PC-9 (cell line): Measurements from ENCODE around the gene ETV6. TPM values are rescaled to one million over a fixed set of nuclear protein-coding genes. Genes with fewer than 3 reads are reported as not detected.

ENCODE experiments used
- BruUV-seq: library from RNA; stranded (reverse); fragments of 400-500 nt; replicated peaks from 2 replicates; lab custom pipeline; 2021; lab: Mats Ljungman, UMichigan
- CTCF ChIA-PET: fragments of 300-600 bp; sonication (Branson Sonifier 250); formaldehyde crosslinking; loops from one replicate; lab custom pipeline; 2022; ENCODE audit warnings: antibody characterized with exemption; lab: Charles Lee
- POLR2A ChIA-PET: fragments of 300-600 bp; sonication (Branson Sonifier 250); formaldehyde crosslinking; loops from one replicate; lab custom pipeline; 2022; ENCODE audit warnings: antibody characterized with exemption; ENCODE audit not compliant: unreplicated experiment; lab: Charles Lee
- DNase-seq, 2 experiments: peaks; one replicate each; pipeline versions ENCODE4 v3.0.0 to v3.0.0-alpha.2; 2015 to 2022; ENCODE audit warnings: mixed read lengths in 1 of 2
- H2AFZ ChIP-seq: fragments of 200-600 bp; sonication (generic); 2 replicates; pipeline ENCODE4 v1.8.1; 2017; ENCODE audit warnings: antibody characterized with exemption
- H3F3A ChIP-seq: fragments of 200-600 bp; sonication (generic); 2 replicates; pipeline ENCODE4 v1.8.1; 2017; ENCODE audit warnings: antibody characterized with exemption, mild to moderate bottlenecking, low read depth; ENCODE audit not compliant: insufficient read depth
- H3K27ac ChIP-seq: fragments of 200-600 bp; sonication (generic); 2 replicates; pipeline ENCODE4 v1.6.1; 2016; ENCODE audit warnings: mixed run types
- H3K27me3 ChIP-seq: fragments of 200-600 bp; sonication (generic); 2 replicates; pipeline ENCODE4 v1.6.1; 2016; ENCODE audit warnings: low read depth, mixed run types; ENCODE audit not compliant: insufficient read depth
- H3K36me3 ChIP-seq: fragments of 200-600 bp; sonication (generic); 2 replicates; pipeline ENCODE4 v1.6.1; 2016; ENCODE audit warnings: low read depth, mixed run types
- H3K4me1 ChIP-seq: fragments of 200-600 bp; sonication (generic); replicated peaks from 2 replicates; pipeline ENCODE4 v1.6.1; 2016; ENCODE audit warnings: mixed run types; ENCODE audit not compliant: insufficient read depth
- H3K4me2 ChIP-seq: fragments of 200-600 bp; sonication (generic); 2 replicates; pipeline ENCODE4 v1.6.1; 2017; ENCODE audit warnings: mixed run types
- H3K4me3 ChIP-seq: fragments of 200-600 bp; sonication (generic); 2 replicates; pipeline ENCODE4 v1.6.1; 2016; ENCODE audit warnings: mixed run types
- H3K79me2 ChIP-seq: fragments of 200-600 bp; sonication (generic); 2 replicates; pipeline ENCODE4 v1.6.1; 2017; ENCODE audit warnings: low read depth, mixed run types
- H3K9me2 ChIP-seq: fragments of 200-600 bp; sonication (generic); 2 replicates; pipeline ENCODE4 v1.8.1; 2017; ENCODE audit warnings: mild to moderate bottlenecking; ENCODE audit not compliant: insufficient read depth
- H3K9me3 ChIP-seq: fragments of 200-600 bp; sonication (generic); 2 replicates; pipeline ENCODE4 v1.8.1; 2016; ENCODE audit warnings: low read depth; ENCODE audit not compliant: insufficient read depth
- H4K20me1 ChIP-seq: fragments of 200-600 bp; sonication (generic); 2 replicates; pipeline ENCODE4 v1.8.1; 2017; ENCODE audit not compliant: insufficient read depth
- CTCF ChIP-seq: fragments of 200-600 bp; sonication (generic); conservative IDR thresholded peaks from 2 replicates; pipeline ENCODE4 v1.6.1; 2017; ENCODE audit warnings: mixed run types, antibody characterized with exemption, mild to moderate bottlenecking, moderate library complexity
- EZH2 ChIP-seq: fragments of 200-600 bp; sonication (generic); IDR thresholded peaks from 2 replicates; pipeline ENCODE4 v1.8.0; 2017; ENCODE audit warnings: antibody characterized with exemption, low read depth
- intact Hi-C: fragments of 100-400 bp; cut with micrococcal nuclease; formaldehyde crosslinking; loops from one replicate; pipeline ENCODE4 v1.10.0; 2022; ENCODE audit not compliant: unreplicated experiment
- total RNA-seq: library from RNA; stranded (reverse); gene quantifications from 2 replicates; pipeline ENCODE4 v1.2.3, GENCODE V29; 2021

Gene ETV6
- total RNA-seq, 1 experiment from 2014 or later, result 62.8 TPM

GRCh38 chr12:11707535-11707934 is 58.1 kb downstream of the ETV6 start:
- Histone ChIP-seq H4K20me1 (no peaks in the 10 kb centered on the region), H3K4me3 (no peak overlapping the region), H3K36me3 (no peaks in the 10 kb centered on the region), H3K4me2 (no peak overlapping the region), H3K27me3 (no peaks in the 10 kb centered on the region), H3K4me1 (0 out of 2 replicates have a peak, but pooled peaks cover 5% of the 10 kb centered on the region), H3K9me2 (no peaks in the 10 kb centered on the region), H3F3A (no peaks in the 10 kb centered on the region), H3K79me2 (peaks cover 24% of the 10 kb centered on the region), H3K27ac (no peak overlapping the region), H3K9me3 (no peaks in the 10 kb centered on the region), H2AFZ (no peak overlapping the region)
- TF ChIP-seq EZH2 (no peak), CTCF (no peak)
- intact Hi-C loops, result no loop called here
- no peak for DNase-seq
- no TSS peak for BruUV-seq
- CTCF ChIA-PET, result no interaction called here
- POLR2A ChIA-PET, result no interaction called here

GRCh38 chr12:11709513-11709912 is 60.0 kb downstream of the ETV6 start:
- POLR2A ChIA-PET, result no interaction called here
- CTCF ChIA-PET, result no interaction called here
- intact Hi-C loops, result no loop called here

GRCh38 chr12:11710431-11710830 is 61.0 kb downstream of the ETV6 start:
- CTCF ChIA-PET, result no interaction called here
- Histone ChIP-seq H3K27me3 (no peaks in the 10 kb centered on the region), H3K79me2 (peaks cover 29% of the 10 kb centered on the region)

More at GRCh38 chr12:11709513-11709912, 60.0 kb downstream of the ETV6 start:
- H3K9me2 ChIP-seq, result no peaks in the 10 kb centered on the region
- no peaks in the 10 kb centered on the region for H4K20me1 ChIP-seq
- no peak overlapping the region for H3K4me3 ChIP-seq
- 0 out of 2 replicates have a peak, but pooled peaks cover 5% of the 10 kb centered on the region for H3K4me1 ChIP-seq
- no peaks in the 10 kb centered on the region for H3K27me3 ChIP-seq
- TF ChIP-seq CTCF, result no peak
- TF ChIP-seq EZH2, result no peak
- no peak overlapping the region for H2AFZ ChIP-seq
- no peaks in the 10 kb centered on the region for H3F3A ChIP-seq
- no TSS peak for BruUV-seq
- peaks cover 29% of the 10 kb centered on the region for H3K79me2 ChIP-seq
- no peak overlapping the region for H3K27ac ChIP-seq
- no peak for DNase-seq
- no peaks in the 10 kb centered on the region for H3K9me3 ChIP-seq
- no peak overlapping the region for H3K4me2 ChIP-seq
- H3K36me3 ChIP-seq, result no peaks in the 10 kb centered on the region

More at GRCh38 chr12:11710431-11710830, 61.0 kb downstream of the ETV6 start:
- no peaks in the 10 kb centered on the region for H3K9me2 ChIP-seq
- POLR2A ChIA-PET, result no interaction called here
- TF ChIP-seq CTCF, result no peak
- TF ChIP-seq EZH2, result no peak
- H3K36me3 ChIP-seq, result no peaks in the 10 kb centered on the region
- H3K4me2 ChIP-seq, result no peak overlapping the region
- no peak overlapping the region for H3K4me3 ChIP-seq
- no peak for DNase-seq
- intact Hi-C loops, result no loop called here
- no peak overlapping the region for H3K27ac ChIP-seq
- H3F3A ChIP-seq, result no peaks in the 10 kb centered on the region
- no peaks in the 10 kb centered on the region for H3K4me1 ChIP-seq
- no TSS peak for BruUV-seq
- H2AFZ ChIP-seq, result no peak overlapping the region
- H4K20me1 ChIP-seq, result no peaks in the 10 kb centered on the region
- H3K9me3 ChIP-seq, result no peaks in the 10 kb centered on the region
